HFF-Myc (cell line): ENCODE measurements around the gene ALG3.

Experiments
- DNase-seq: peaks from one replicate; pipeline ENCODE4 v3.0.0-alpha.2; 2011; ENCODE audit warnings: low read depth; ENCODE audit errors: extremely low read depth
- H3K4me3 ChIP-seq: replicated peaks from 2 replicates; pipeline ENCODE4 v1.5.1; 2011; ENCODE audit warnings: low read depth, mild to moderate bottlenecking, control low read depth, low read length
- TF ChIP-seq, protein P1 (sequence below): IDR thresholded peaks from 2 replicates; pipeline ENCODE4 v1.5.1; 2012; ENCODE audit warnings: mild to moderate bottlenecking, low read depth, low read length, control low read depth; ENCODE audit errors: missing control alignments

Gene ALG3

GRCh38 chr3:184248454-184249411, at the start of gene ALG3:
Gene ALG3 (minus strand): TSS chr3:184248962. CDS start chr3:184248940, 22 bp downstream.
- peak within 1 kb of the TSS; percentile 99 for H3K4me3 ChIP-seq
- no peak for DNase-seq
- TF ChIP-seq, protein P1, sequence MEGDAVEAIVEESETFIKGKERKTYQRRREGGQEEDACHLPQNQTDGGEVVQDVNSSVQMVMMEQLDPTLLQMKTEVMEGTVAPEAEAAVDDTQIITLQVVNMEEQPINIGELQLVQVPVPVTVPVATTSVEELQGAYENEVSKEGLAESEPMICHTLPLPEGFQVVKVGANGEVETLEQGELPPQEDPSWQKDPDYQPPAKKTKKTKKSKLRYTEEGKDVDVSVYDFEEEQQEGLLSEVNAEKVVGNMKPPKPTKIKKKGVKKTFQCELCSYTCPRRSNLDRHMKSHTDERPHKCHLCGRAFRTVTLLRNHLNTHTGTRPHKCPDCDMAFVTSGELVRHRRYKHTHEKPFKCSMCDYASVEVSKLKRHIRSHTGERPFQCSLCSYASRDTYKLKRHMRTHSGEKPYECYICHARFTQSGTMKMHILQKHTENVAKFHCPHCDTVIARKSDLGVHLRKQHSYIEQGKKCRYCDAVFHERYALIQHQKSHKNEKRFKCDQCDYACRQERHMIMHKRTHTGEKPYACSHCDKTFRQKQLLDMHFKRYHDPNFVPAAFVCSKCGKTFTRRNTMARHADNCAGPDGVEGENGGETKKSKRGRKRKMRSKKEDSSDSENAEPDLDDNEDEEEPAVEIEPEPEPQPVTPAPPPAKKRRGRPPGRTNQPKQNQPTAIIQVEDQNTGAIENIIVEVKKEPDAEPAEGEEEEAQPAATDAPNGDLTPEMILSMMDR = no peak

DNA sequence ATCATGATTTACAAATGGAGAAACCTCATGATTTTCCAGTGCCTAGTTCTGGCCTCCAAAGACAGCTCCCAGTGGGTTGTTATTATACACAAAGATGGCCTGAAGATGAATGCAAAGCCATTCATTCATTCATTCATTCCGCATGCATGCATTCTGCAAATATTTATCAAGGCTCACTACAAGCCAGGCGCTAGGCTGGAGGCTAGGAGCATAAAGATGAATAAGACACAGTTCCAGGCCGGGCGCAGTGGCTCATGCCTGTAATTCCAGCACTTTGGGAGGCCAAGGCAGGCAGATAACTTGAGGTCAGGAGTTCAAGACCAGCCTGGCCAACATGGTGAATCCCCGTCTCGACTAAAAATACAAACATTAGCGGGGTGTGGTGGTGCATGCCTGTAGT, 47.9 kb upstream of the ALG3 start:
- TF ChIP-seq, protein P1 = no peak
- no peak overlapping the region for H3K4me3 ChIP-seq
- DNase-seq = no peak

GRCh38 chr3:184295771-184296170, 47.0 kb upstream of the ALG3 start:
- TF ChIP-seq, protein P1 = no peak
- no peak overlapping the region for H3K4me3 ChIP-seq
- DNase-seq = no peak

DNA sequence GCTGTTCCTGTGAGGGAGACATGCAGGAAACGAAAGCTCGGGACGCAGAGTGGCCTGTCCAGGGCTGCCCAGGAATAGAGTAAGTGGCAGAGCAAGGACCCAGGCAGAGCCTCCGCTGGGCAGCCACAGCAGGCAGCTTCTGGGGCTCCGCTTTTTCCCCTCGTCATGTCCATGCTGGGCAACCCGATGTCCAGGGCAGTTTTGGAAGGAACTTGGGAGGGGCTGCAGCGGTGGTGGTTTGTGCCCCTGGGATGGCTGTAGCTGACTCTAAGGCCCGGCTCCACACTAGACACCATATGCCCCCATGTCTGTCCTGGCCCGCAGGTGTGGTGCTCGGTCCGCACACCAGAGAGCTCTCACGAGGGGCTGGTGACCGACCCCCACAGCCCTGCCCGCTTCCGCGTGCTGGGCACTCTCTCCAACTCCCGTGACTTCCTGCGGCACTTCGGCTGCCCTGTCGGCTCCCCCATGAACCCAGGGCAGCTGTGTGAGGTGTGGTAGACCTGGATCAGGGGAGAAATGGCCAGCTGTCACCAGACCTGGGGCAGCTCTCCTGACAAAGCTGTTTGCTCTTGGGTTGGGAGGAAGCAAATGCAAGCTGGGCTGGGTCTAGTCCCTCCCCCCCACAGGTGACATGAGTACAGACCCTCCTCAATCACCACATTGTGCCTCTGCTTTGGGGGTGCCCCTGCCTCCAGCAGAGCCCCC, 43.1 kb upstream of the ALG3 start:
- H3K4me3 ChIP-seq = no peak overlapping the region
- TF ChIP-seq, protein P1 = no peak
- no peak for DNase-seq

DNA sequence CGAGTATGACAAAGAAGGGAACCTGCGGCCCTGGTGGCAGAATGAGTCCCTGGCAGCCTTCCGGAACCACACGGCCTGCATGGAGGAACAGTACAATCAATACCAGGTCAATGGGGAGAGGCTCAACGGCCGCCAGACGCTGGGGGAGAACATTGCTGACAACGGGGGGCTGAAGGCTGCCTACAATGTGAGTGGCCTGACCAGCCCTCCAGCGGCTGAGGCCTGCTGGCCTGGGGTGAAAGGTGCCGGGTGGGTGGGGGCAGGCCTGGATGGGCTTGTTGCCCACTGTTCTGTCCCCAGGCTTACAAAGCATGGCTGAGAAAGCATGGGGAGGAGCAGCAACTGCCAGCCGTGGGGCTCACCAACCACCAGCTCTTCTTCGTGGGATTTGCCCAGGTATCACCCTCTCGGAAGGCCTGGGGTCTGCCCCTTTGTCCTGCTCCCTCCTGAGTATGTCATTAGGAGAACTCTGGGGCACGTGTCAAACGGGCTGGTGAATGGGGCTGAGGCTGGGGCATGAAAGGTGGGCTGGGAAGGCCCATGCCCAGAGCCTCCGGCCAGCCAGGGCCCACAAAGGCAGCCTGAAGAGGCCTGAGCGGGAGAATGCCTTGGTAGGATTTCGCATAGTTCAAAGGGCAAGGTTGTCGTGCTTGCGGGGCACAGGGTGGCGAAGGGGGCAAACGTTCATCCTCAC, 42.4 kb upstream of the ALG3 start:
- TF ChIP-seq, protein P1 = no peak
- H3K4me3 ChIP-seq = no peak overlapping the region

GRCh38 chr3:184290331-184290730, 41.6 kb upstream of the ALG3 start:
- TF ChIP-seq, protein P1 = no peak
- no peak overlapping the region for H3K4me3 ChIP-seq
- DNase-seq = no peak

More for the DNA sequence above, 42.4 kb upstream of the ALG3 start:
- no peak for DNase-seq
